H1 (cell line): Measurements from ENCODE around the gene CCDC171. TPM values are rescaled to one million over a fixed set of nuclear protein-coding genes. Genes with fewer than 3 reads are reported as not detected.

Experiments used
- CTCF ChIA-PET: fragments of 300-600 bp; sonication (Branson Sonifier 250); formaldehyde crosslinking; loops from one replicate; lab custom pipeline; 2021; ENCODE audit not compliant: partially characterized antibody; lab: Charles Lee
- POLR2A ChIA-PET: fragments of 300-600 bp; sonication (Branson Sonifier 250); formaldehyde crosslinking; loops from one replicate; lab custom pipeline; 2021; ENCODE audit warnings: inconsistent platforms; ENCODE audit not compliant: partially characterized antibody; lab: Charles Lee
- DNase-seq, 2 experiments: peaks; one replicate each; pipeline versions ENCODE4 v3.0.0 to v3.0.0-alpha.2; 2010 to 2022; ENCODE audit warnings: low spot score in 2 of 2, low read depth in 1 of 2, mixed read lengths in 1 of 2
- FAIRE-seq: peaks from 2 replicates; lab custom pipeline; 2011; peaks lifted over from hg19 to GRCh38; lab: Jason Lieb, UNC
- H2AFZ ChIP-seq: 2 replicates; pipeline ENCODE4 v1.8.1; 2012; ENCODE audit warnings: low read length, inconsistent platforms
- H2AK5ac ChIP-seq: 2 replicates; pipeline ENCODE4 v1.6.1; 2013; ENCODE audit warnings: low read depth, low read length
- H2BK120ac ChIP-seq: replicated peaks from 2 replicates; pipeline ENCODE3; 2013; ENCODE audit warnings: low read depth, low read length, inconsistent platforms
- H2BK12ac ChIP-seq: 2 replicates; pipeline ENCODE4 v1.6.1; 2013; ENCODE audit warnings: low read depth, low read length
- H2BK15ac ChIP-seq: 2 replicates; pipeline ENCODE4 v1.6.1; 2013; ENCODE audit warnings: low read length
- H2BK20ac ChIP-seq: 2 replicates; pipeline ENCODE4 v1.6.1; 2013; ENCODE audit warnings: low read length
- H2BK5ac ChIP-seq: 2 replicates; pipeline ENCODE4 v1.6.1; 2013; ENCODE audit warnings: low read depth, low read length
- H3K14ac ChIP-seq: 2 replicates; pipeline ENCODE4 v1.6.1; 2013; ENCODE audit warnings: inconsistent platforms; ENCODE audit not compliant: insufficient read length
- H3K18ac ChIP-seq: 2 replicates; pipeline ENCODE4 v1.6.1; 2013; ENCODE audit warnings: low read length; ENCODE audit errors: extremely low read depth
- H3K23ac ChIP-seq: 2 replicates; pipeline ENCODE4 v1.6.1; 2013; ENCODE audit warnings: inconsistent platforms; ENCODE audit not compliant: insufficient read length
- H3K23me2 ChIP-seq: 2 replicates; pipeline ENCODE4 v1.6.1; 2013; ENCODE audit warnings: low read depth, low read length
- H3K27ac ChIP-seq: 2 replicates; pipeline ENCODE4 v1.6.1; 2011; ENCODE audit warnings: low read depth, low read length, inconsistent platforms
- H3K27me3 ChIP-seq, 4 experiments: replicated peaks in 1 of 4; 1 replicate in 1 of 4; 2 replicates in 3 of 4; pipeline versions ENCODE4 v1.6.1 to v1.8.1; 2011 to 2013; ENCODE audit warnings: low read length in 3 of 4, mild to moderate bottlenecking in 3 of 4, inconsistent platforms in 2 of 4, mixed read lengths in 2 of 4, moderate library complexity in 1 of 4; ENCODE audit not compliant: control insufficient read depth in 3 of 4, insufficient read depth in 3 of 4; ENCODE audit errors: extremely low read depth in 1 of 4
- H3K36me3 ChIP-seq, 4 experiments: 2 replicates each; pipeline versions ENCODE4 v1.6.1 to v1.8.1; 2011 to 2013; ENCODE audit warnings: mild to moderate bottlenecking in 4 of 4, low read length in 3 of 4, moderate library complexity in 2 of 4, control low read depth in 1 of 4, inconsistent platforms in 1 of 4; ENCODE audit not compliant: insufficient read depth in 4 of 4, control insufficient read depth in 2 of 4
- H3K4ac ChIP-seq: replicated peaks from 2 replicates; pipeline ENCODE3; 2013; ENCODE audit warnings: low read length, low read depth, mixed read lengths, inconsistent platforms; ENCODE audit not compliant: insufficient read length
- H3K4me1 ChIP-seq, 4 experiments: replicated peaks in 1 of 4; 1 replicate in 1 of 4; 2 replicates in 3 of 4; pipeline versions ENCODE4 v1.6.1 to v1.8.1; 2011 to 2013; ENCODE audit warnings: low read length in 3 of 4, inconsistent platforms in 2 of 4, mixed read lengths in 1 of 4; ENCODE audit not compliant: insufficient read depth in 4 of 4, control insufficient read depth in 3 of 4
- H3K4me2 ChIP-seq, 2 experiments: 2 replicates each; pipeline versions ENCODE4 v1.6.1 to v1.8.1; 2011 to 2013; ENCODE audit warnings: low read depth in 2 of 2, low read length in 2 of 2, control low read depth in 1 of 2, inconsistent platforms in 1 of 2, mild to moderate bottlenecking in 1 of 2; ENCODE audit not compliant: insufficient read depth in 1 of 2
- H3K4me3 ChIP-seq, 4 experiments: fragments of 200-600, 300-600 bp in 1 of 4; sonication (generic), shearing (Covaris generic), sonication (Bioruptor Twin) in 1 of 4; 2 replicates each; pipeline versions ENCODE4 v1.5.1 to v1.8.1; 2011 to 2016; ENCODE audit warnings: low read length in 4 of 4, low read depth in 3 of 4, control low read depth in 2 of 4, inconsistent platforms in 2 of 4, mild to moderate bottlenecking in 2 of 4, mixed read lengths in 1 of 4, moderate library complexity in 1 of 4; ENCODE audit not compliant: insufficient read depth in 2 of 4; ENCODE audit errors: extremely low read depth in 1 of 4
- H3K56ac ChIP-seq: replicated peaks from 2 replicates; pipeline ENCODE3; 2013; ENCODE audit warnings: low read depth, mild to moderate bottlenecking, mixed read lengths, low read length, inconsistent platforms; ENCODE audit not compliant: insufficient read length
- H3K79me1 ChIP-seq: 2 replicates; pipeline ENCODE4 v1.6.1; 2013; ENCODE audit warnings: low read depth, low read length, control low read depth
- H3K79me2 ChIP-seq, 2 experiments: 2 replicates each; pipeline versions ENCODE4 v1.6.1 to v1.8.1; 2012 to 2013; ENCODE audit warnings: low read length in 2 of 2, mild to moderate bottlenecking in 2 of 2, inconsistent platforms in 1 of 2; ENCODE audit not compliant: insufficient read depth in 2 of 2, control insufficient read depth in 1 of 2
- H3K9ac ChIP-seq, 4 experiments: replicated peaks in 1 of 4; 1 replicate in 1 of 4; 2 replicates in 3 of 4; pipeline versions ENCODE4 v1.6.1 to v1.8.1; 2011 to 2013; ENCODE audit warnings: low read depth in 3 of 4, low read length in 3 of 4, control low read depth in 2 of 4, mild to moderate bottlenecking in 2 of 4, moderate library complexity in 2 of 4, inconsistent platforms in 1 of 4; ENCODE audit errors: extremely low read depth in 1 of 4
- H3K9me3 ChIP-seq, 2 experiments: 2 replicates each; pipeline versions ENCODE4 v1.6.1 to v1.8.1; 2012 to 2013; ENCODE audit warnings: mild to moderate bottlenecking in 2 of 2, moderate library complexity in 2 of 2, control low read depth in 1 of 2, inconsistent platforms in 1 of 2, low read depth in 1 of 2, low read length in 1 of 2, mixed read lengths in 1 of 2; ENCODE audit not compliant: insufficient read depth in 2 of 2
- H4K20me1 ChIP-seq, 2 experiments: replicated peaks in 1 of 2; 2 replicates each; pipeline versions ENCODE3 to v1.8.1; 2011 to 2013; ENCODE audit warnings: inconsistent platforms in 2 of 2, low read length in 2 of 2, mild to moderate bottlenecking in 1 of 2; ENCODE audit not compliant: insufficient read depth in 2 of 2, control insufficient read depth in 1 of 2
- H4K5ac ChIP-seq: 2 replicates; pipeline ENCODE4 v1.6.1; 2013; ENCODE audit warnings: low read length, low read depth, mixed read lengths, inconsistent platforms; ENCODE audit not compliant: insufficient read length
- H4K8ac ChIP-seq: 2 replicates; pipeline ENCODE4 v1.8.0; 2013; ENCODE audit warnings: mild to moderate bottlenecking, moderate library complexity, low read length, inconsistent platforms; ENCODE audit not compliant: insufficient read depth; ENCODE audit errors: extremely low read depth
- H4K91ac ChIP-seq: replicated peaks from 2 replicates; pipeline ENCODE3; 2013; ENCODE audit warnings: low read length, mixed read lengths, inconsistent platforms; ENCODE audit not compliant: insufficient read length
- ATF2 ChIP-seq: IDR thresholded peaks from 2 replicates; pipeline ENCODE4 v1.6.1; 2012; ENCODE audit warnings: low read length, inconsistent platforms
- BCL11A ChIP-seq, 2 experiments: IDR thresholded peaks; one replicate each; pipeline ENCODE4 v1.6.1; 2011; ENCODE audit warnings: low read depth in 2 of 2, low read length in 2 of 2, mild to moderate bottlenecking in 2 of 2
- CBX8 ChIP-seq: fragments of 300-800, 300-1000 bp; sonication (generic); IDR thresholded peaks from 2 replicates; pipeline ENCODE4 v1.7.1; 2016; ENCODE audit warnings: low read depth, low read length, borderline replicate concordance
- KDM5A ChIP-seq: fragments of 200-600 bp; IDR thresholded peaks from 2 replicates; pipeline ENCODE4 v1.7.1; 2012; ENCODE audit warnings: mild to moderate bottlenecking, low read length, inconsistent platforms, mixed read lengths
- RBBP5 ChIP-seq: IDR thresholded peaks from 2 replicates; pipeline ENCODE4 v1.7.1; 2012; ENCODE audit warnings: low read depth, mild to moderate bottlenecking, inconsistent platforms, low read length, moderate library complexity, borderline replicate concordance
- RFX5 ChIP-seq: IDR thresholded peaks from 2 replicates; pipeline ENCODE4 v1.6.1; 2011; ENCODE audit warnings: low read depth, low read length, improper control_type of control experiment, borderline replicate concordance
- RXRA ChIP-seq: IDR thresholded peaks from 2 replicates; pipeline ENCODE4 v1.6.1; 2011; ENCODE audit warnings: low read depth, mild to moderate bottlenecking, low read length, moderate library complexity; ENCODE audit not compliant: insufficient read depth
- SAP30 ChIP-seq: fragments of 300-600 bp; sonication (generic); IDR thresholded peaks from 2 replicates; pipeline ENCODE4 v1.7.1; 2012; ENCODE audit warnings: low read length, moderate library complexity, mild to moderate bottlenecking, inconsistent platforms; ENCODE audit not compliant: insufficient read depth, insufficient replicate concordance
- SIN3A ChIP-seq, 2 experiments: IDR thresholded peaks in 1 of 2; conservative IDR thresholded peaks in 1 of 2; 2 replicates each; pipeline ENCODE4 v1.6.1; 2011 to 2012; ENCODE audit warnings: low read length in 2 of 2, improper control_type of control experiment in 1 of 2, low read depth in 1 of 2, mild to moderate bottlenecking in 1 of 2
- TAF7 ChIP-seq: optimal IDR thresholded peaks from 2 replicates; pipeline ENCODE3; 2011; ENCODE audit warnings: low read depth, mild to moderate bottlenecking, inconsistent platforms, low read length, moderate library complexity, borderline replicate concordance
- USF2 ChIP-seq: IDR thresholded peaks from 2 replicates; pipeline ENCODE4 v1.6.1; 2011; ENCODE audit warnings: low read length, improper control_type of control experiment
- WGBS, 2 experiments: shearing (Covaris generic) in 1 of 2; methylation state at CpG; one replicate each; pipeline versions ENCODE4 v1.1.6 to v1.1.7; 2013 to 2015; ENCODE audit warnings: low lambda C conversion rate in 2 of 2, mixed read lengths in 2 of 2, inconsistent platforms in 1 of 2, low coverage in 1 of 2, missing lambda C conversion rate in 1 of 2; ENCODE audit not compliant: insufficient replicate concordance in 2 of 2, insufficient coverage in 1 of 2, insufficient read length in 1 of 2; ENCODE audit errors: extremely low coverage in 1 of 2, missing lambda C conversion rate in 1 of 2; 5-methylcytosine and 5-hydroxymethylcytosine counted together
- polyA plus RNA-seq, 7 experiments: library from polyadenylated mRNA; depleted of rRNA in 3 of 7; stranded (reverse) in 5 of 7; unstranded in 2 of 7; fragments of >200 nt in 5 of 7; fragments of 200-250 nt in 2 of 7; gene quantifications; 1 replicate in 5 of 7; 2 replicates in 1 of 7; 4 replicates in 1 of 7; pipeline versions ENCODE4 v1.2.1 to v1.2.3, GENCODE V29; 2011 to 2013; ENCODE audit warnings: missing spikeins in 2 of 7, mixed read lengths in 2 of 7
- total RNA-seq: library from RNA; stranded (reverse); fragmentation: NEBNext Ultra II Directional; extraction: Animal tissue kit (Norgen Biotek cat#: 25700); gene quantifications from 2 replicates; pipeline ENCODE4 v1.2.1, GENCODE V29; 2021

Gene CCDC171
- total and polyA plus RNA-seq, 2 of the 8 experiments (the other 6 are each of a cell fraction or from before 2014, with no cell fraction given): 0.83 to 2.3 TPM

GRCh38 chr9:15612962-15613361 is 60.1 kb downstream of the CCDC171 start:
- H3K79me2 ChIP-seq: no peaks in the 10 kb centered on the region
- H3K27ac ChIP-seq: no peak overlapping the region
- H2BK120ac ChIP-seq: no peak overlapping the region
- no peaks in the 10 kb centered on the region; a peak in 1 of 7 replicates for H3K4me1 ChIP-seq
- H4K5ac ChIP-seq: no peak overlapping the region
- no peaks in the 10 kb centered on the region for H3K27me3 ChIP-seq
- no peaks in the 10 kb centered on the region for H4K20me1 ChIP-seq
- no peak overlapping the region for H4K8ac ChIP-seq
- no peak overlapping the region for H4K91ac ChIP-seq
- H3K14ac ChIP-seq: no peak overlapping the region
- H2BK12ac ChIP-seq: no peak overlapping the region
- H3K4ac ChIP-seq: no peak overlapping the region
- H3K23me2 ChIP-seq: no peaks in the 10 kb centered on the region
- H2AK5ac ChIP-seq: no peak overlapping the region
- no peaks in the 10 kb centered on the region for H3K9me3 ChIP-seq
- no peak overlapping the region for H3K4me3 ChIP-seq
- 90% methylated on average over 4 of the region's 4 CpGs; no CpG with 5 or more reads in 1 of the 2 experiments for WGBS, 2 experiments
- no peak overlapping the region for H2BK15ac ChIP-seq
- H2BK5ac ChIP-seq: no peak overlapping the region
- FAIRE-seq (no peak), DNase-seq (no peak)
- no peak overlapping the region for H2BK20ac ChIP-seq
- CTCF ChIA-PET: no interaction called here
- 0 out of 8 replicates have a peak, but pooled peaks cover 0 to 2% (median 0%) of the 10 kb centered on the region in 4 experiments for H3K36me3 ChIP-seq
- H2AFZ ChIP-seq: no peak overlapping the region
- no peak overlapping the region for H3K56ac ChIP-seq
- H3K23ac ChIP-seq: no peak overlapping the region
- no peak overlapping the region for H3K18ac ChIP-seq
- POLR2A ChIA-PET: no interaction called here
- no peak overlapping the region for H3K4me2 ChIP-seq
- H3K79me1 ChIP-seq: no peaks in the 10 kb centered on the region
- H3K9ac ChIP-seq: no peak overlapping the region
- no peak for TF ChIP-seq RFX5
- TF ChIP-seq BCL11A (IDR thresholded peaks at IDR 0.05; ENCODE audit: low read depth in 2 of 2, low read length in 2 of 2): no peak
- no peak for TF ChIP-seq TAF7
- TF ChIP-seq RXRA: no peak
- TF ChIP-seq KDM5A: no peak
- no peak for TF ChIP-seq USF2
- no peak for TF ChIP-seq ATF2
- no peak for TF ChIP-seq SAP30
- no peak for TF ChIP-seq RBBP5
- TF ChIP-seq SIN3A (conservative IDR thresholded peaks at IDR 0.05 in 1 of 2, IDR thresholded peaks at IDR 0.05 in 1 of 2; ENCODE audit: low read depth in 1 of 2, low read length in 2 of 2): no peak
- TF ChIP-seq CBX8: no peak
